Epithelial cell of proximal tubule (primary cell): ENCODE results near the gene HOXB1. TPM values are rescaled to one million over a fixed set of nuclear protein-coding genes. Genes with fewer than 3 reads are reported as not detected.

Experiments used
- DNase-seq: peaks from one replicate; pipeline ENCODE4 v3.0.0-alpha.2; 2011; ENCODE audit warnings: low read depth
- H3K4me3 ChIP-seq: 2 replicates; pipeline ENCODE4 v1.5.1; 2011; ENCODE audit warnings: low read depth, mild to moderate bottlenecking, low read length
- total RNA-seq: library from RNA; depleted of rRNA; stranded (reverse); fragments of >200 nt; gene quantifications from 2 replicates; pipeline ENCODE4 v1.2.3, GENCODE V29; 2015
- TF ChIP-seq, protein P1 (sequence below): conservative IDR thresholded peaks from 2 replicates; pipeline ENCODE4 v1.5.1; 2012; ENCODE audit warnings: low read depth, mild to moderate bottlenecking, low read length

The HOXB1 gene
- total RNA-seq, 1 donor from 2014 or later: not detected

DNA sequence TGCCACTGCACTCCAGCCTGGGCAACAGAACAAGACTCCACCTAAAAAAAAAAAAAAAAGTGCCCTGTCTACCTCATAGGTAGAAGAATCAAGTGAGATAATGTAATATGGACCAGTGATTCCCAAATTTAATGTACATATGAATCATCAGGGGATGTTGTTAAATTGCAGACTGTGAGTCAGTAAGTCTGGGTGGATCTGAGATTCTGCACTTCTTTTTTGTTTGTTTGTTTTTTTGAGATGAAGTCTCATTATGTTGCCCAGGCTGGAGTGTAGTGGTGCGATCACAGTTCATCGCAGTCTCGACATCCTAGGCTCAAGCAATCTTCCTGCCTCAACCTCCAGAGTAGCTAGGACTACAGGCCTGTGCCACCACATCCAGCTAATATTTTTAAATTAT lies 31.6 kb downstream of the HOXB1 start:
- TF ChIP-seq, protein P1, sequence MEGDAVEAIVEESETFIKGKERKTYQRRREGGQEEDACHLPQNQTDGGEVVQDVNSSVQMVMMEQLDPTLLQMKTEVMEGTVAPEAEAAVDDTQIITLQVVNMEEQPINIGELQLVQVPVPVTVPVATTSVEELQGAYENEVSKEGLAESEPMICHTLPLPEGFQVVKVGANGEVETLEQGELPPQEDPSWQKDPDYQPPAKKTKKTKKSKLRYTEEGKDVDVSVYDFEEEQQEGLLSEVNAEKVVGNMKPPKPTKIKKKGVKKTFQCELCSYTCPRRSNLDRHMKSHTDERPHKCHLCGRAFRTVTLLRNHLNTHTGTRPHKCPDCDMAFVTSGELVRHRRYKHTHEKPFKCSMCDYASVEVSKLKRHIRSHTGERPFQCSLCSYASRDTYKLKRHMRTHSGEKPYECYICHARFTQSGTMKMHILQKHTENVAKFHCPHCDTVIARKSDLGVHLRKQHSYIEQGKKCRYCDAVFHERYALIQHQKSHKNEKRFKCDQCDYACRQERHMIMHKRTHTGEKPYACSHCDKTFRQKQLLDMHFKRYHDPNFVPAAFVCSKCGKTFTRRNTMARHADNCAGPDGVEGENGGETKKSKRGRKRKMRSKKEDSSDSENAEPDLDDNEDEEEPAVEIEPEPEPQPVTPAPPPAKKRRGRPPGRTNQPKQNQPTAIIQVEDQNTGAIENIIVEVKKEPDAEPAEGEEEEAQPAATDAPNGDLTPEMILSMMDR: no peak
- no peak for DNase-seq
- no peak overlapping the region for H3K4me3 ChIP-seq

DNA sequence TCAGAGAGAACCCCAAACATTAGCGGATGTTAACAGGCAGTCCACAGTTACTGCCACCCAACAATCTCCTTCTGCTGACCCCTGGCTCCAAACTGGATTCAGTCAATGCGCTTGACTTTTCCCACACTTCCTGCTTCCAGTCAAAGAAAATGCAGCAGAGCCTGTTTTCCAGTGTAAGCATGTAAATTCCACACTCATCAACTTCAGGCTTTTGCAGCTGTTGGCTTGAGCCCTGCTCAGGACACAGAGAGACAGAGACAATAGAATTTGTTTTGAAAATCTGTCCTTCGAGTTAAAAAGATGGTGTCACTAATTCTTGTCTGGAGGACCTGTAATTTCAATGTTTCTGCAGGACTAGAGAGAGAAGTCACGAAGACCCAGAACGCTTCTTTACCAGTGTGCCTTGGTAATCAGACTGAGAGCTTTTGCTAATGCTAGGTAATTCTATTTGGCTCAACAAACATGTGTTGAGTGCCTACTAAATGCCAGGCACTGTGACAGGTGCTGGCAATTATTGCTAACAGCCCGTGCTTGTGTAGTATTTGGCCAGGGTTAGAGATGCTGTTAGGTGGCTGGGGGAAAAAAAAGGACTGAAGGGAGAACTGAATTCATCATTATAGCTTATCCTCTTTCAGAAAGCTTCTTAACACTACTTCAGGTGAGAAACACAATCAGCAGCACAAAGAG lies 32.5 kb downstream of the HOXB1 start:
- TF ChIP-seq, protein P1: no peak
- DNase-seq: no peak
- H3K4me3 ChIP-seq: no peak overlapping the region

DNA sequence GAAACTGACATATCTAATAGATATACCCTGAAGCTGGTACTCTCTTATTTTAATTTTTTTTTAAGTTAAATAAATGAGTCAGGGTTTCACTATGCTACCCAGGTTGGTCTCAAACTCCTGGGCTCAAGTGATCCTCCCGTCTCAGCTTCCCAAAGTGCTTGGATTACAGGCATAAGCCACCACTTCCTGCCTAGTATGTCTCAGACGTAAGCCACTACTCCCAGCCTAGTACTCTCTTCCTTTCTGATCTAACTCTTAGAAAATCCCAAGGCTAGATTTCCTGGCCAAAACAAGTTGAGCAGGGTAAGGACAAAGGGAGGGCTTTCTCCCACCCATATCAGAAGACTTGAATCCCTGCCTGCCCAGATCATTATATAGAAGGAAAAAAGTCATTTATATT lies 33.7 kb downstream of the HOXB1 start:
- DNase-seq: no peak
- TF ChIP-seq, protein P1: no peak
- H3K4me3 ChIP-seq: no peak overlapping the region

DNA sequence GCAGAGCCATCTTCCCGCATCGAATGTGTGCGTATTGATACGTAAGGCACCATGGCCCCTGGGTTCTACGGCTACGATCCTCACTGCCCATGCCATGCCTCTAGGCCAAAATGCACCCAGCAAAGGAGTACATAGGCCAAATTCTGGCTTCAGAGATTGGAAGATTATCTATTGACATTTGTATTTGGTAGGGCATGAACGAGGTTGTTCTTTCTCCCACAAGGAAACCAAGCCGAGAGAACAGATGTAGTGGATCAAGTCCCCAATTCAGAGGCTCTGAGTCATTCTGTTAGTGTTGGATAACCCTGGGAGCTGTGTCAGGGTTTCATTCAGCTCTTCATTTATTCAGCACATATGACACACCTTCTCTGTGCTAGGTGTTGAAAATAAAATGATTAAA lies 36.5 kb downstream of the HOXB1 start:
- TF ChIP-seq, protein P1: no peak
- H3K4me3 ChIP-seq: no peak overlapping the region
- no peak for DNase-seq

DNA sequence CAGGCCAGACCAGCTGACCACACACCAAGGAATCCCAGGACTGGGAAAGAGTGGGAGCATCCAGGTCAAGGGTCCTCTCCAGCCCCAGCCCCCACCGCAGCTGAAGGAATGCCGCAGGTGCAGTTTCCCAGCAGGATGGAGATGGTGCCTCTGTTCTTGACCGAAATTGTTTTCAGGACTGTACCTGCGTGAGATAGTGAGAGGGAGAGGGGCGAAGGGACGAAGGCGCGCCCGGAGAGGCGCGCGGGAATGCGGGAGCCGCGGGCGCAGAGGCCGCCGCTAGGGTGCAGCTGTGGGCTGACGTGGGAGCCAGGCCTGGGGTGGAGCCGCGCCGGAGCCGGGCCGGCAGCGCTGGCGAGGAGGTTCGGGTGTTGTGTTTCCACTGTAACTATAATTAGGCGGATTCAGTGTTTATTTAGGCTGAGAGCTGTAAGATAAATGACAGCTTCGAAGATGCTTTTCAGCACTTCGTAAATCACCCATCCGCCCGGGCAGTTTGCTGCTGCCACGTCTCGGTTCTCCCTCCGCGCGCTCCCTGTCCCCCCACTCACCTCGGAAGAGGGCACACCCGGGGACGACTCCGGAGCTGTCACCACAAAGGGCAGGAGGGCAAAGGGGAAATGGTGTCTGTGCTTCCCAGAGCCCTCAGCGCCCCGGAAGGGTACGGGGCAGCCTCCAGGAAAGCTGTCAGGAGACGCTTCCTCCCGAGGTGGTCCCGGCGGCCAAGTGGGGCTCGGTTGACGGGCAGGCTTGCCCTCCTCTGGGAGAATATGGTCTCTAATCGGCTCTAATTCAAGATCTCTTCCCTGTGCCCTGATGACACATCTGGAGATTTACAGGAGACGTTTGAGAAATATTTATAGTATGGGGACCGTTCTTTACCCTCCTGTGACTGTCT lies 38.2 kb downstream of the HOXB1 start:
- TF ChIP-seq, protein P1: peak; percentile 82
- DNase-seq: no peak
- peak overlapping the region; percentile 54 for H3K4me3 ChIP-seq

DNA sequence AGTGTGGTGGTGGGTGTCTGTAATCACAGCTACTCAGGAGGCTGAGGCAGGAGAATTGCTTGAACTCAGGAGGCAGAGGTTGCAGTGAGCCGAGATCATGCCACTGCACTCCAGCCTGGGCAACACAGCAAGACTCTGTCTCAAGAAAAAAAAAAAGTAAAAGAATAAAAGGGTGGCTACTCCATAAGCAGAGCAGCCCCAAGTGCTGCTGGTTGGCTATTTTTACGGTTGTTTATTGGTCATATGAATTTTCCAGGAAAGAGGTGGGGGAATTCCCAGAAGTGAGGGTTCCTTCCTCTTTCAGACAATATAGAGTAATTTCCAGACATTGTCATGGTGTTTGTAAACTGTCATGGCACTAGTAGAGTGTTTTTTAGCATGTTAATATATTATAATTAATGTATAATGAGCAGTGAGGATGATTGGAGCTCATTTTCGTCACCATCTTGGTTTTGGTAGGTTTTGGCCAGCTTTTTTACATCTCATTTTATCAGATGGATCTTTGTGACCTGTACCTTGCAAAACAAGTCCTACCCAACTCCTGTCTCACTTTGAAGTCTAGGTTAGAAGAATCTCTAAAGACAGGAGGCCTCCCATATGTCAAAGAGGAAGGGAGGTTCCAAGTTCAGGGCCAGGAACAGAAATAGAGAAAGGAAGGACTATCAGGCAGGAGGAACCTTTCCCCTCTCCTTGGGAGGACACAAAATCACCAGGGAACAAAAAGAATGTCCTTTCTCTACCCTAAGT lies 39.1 kb downstream of the HOXB1 start:
- TF ChIP-seq, protein P1: no peak
- no peak overlapping the region for H3K4me3 ChIP-seq
- DNase-seq: no peak
